Limb (tissue), 2 donors: ENCODE measurements around the gene PDE6H.

Source experiments
- DNase-seq, 2 donors: peaks; one replicate each; pipeline ENCODE4 v3.0.0-alpha.2; 2016; ENCODE audit errors: extremely low spot score in 2 of 2

The PDE6H gene

GRCh38 chr12:14974633-14975032, 1.8 kb downstream of the PDE6H start:
- no peak for DNase-seq

DNA sequence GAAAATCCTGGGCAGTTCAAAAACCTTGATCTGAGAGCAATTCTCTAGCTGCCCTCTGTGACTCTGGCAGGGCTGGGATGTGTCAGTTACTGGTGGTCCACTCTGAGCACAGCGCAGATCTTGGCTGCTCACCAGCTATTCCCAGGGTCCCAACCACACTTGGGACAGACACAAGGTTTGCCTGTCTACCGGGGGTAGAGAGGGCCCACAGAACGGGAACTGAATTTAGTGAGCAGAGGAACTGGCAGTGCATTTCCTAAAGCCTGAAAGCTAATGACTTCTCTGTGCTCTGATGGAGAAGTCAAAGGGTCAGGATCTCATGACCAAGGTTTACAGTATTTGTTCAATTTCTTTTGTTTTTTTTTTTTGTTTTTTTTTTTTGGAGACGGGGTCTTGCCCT, 2.6 kb downstream of the PDE6H start:
- DNase-seq = no peak

DNA sequence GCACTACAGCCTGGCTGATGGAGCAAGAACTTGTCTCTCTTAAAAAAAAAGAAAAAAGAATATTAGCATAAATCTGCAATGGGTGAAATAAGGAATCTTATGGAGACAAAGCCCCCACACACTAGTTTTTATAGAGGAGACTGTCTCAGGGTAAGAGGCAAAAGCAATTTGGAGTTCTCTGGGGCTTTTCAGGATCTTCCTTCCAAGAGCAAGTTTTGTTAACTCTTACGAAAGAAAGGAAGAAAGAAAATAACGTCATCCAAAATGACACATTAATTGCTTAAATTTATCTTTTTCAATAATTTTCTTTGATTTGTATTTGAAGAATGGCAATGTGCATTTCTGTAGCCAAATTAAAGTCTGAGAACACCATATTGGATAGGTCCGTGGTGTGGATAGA, 3.8 kb downstream of the PDE6H start:
- no peak for DNase-seq

- no peak for DNase-seq
These were observed 6.6 kb downstream of the PDE6H start for GRCh38 chr12:14979468-14979867.

GRCh38 chr12:14981049-14981448, 8.2 kb downstream of the PDE6H start:
- DNase-seq = no peak

DNA sequence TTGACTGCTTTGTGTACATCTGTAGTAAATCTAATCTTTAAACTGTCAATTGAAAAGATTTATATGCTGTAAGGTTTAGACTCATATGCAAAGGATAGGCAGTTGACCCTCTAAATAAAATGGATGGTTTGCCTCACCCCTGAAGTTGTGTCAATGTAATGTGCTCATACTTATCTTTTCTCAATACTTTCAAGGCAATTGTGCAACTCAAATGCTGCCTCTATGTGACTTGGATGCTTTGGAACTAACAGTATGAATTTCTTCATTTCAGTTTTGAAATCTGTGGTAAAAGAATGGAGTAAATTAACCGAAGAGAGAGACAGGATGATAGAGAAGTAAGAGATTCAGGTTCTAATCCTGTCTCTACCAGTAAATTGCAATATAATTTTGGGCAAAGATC, 9.7 kb downstream of the PDE6H start:
- no peak for DNase-seq

GRCh38 chr12:14982991-14983390, 10.1 kb downstream of the PDE6H start:
- no peak for DNase-seq

DNA sequence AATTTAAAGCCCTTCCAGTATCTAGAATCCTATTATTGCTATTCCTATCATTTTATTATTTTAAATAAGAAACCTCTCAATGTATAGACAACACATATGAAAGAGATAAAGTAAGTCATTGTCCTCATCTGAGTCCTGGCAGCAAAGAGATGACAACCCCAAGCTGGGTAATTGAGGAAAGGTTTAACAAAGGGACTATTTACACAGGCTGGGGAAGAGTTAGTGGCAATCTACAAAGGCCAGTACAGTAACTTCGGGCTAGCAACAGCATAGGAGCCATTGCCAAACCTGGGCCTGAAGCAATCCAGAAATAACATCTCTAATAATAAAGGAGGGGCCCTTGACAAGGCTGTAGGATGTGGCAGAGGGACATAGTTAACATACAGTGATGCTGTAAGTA, 11.2 kb downstream of the PDE6H start:
- DNase-seq = no peak

DNA sequence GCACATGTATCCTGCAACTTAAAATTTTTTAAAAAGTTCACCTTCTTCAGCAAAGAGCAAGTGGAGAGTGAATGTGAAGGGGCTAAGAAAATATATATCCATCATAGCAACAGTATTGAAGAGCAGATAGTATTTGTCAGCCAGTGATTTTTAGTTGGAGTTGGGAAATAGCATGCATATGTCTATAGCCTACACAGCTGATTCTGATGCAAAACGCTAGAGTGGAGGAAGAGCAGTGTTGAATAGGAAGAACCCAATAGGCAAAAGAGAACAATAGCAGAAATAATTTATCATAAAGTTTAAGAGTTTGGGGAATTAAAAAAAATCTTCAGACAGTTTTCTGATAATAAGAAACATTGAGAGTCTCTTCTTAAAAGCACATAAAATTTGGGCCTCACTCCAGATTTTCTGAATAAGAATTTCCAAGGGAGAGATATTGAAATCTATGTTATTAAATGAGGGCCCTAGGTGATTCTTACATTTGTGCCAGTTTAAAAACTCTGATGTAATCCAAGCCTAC, 12.0 kb downstream of the PDE6H start:
- no peak for DNase-seq

- no peak for DNase-seq
These were observed 13.6 kb downstream of the PDE6H start for GRCh38 chr12:14986449-14986848.

DNA sequence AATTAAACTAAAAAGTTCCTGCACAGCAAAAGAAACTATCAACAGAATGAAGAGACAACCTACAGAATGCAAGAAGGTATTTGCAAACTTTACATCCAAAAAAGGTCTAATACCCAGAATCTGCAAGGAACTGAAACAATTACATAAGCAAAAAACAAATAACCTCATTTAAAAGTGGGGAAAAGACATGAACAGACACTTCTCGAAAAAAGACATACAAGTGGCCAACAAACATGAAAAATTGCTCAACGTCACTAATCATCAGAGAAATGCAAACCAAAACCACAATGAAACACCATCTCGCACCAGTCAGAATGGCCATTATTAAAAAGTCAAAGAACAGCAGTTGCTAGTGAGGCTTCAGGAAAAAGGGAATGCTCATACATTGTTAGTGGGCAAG, 15.2 kb downstream of the PDE6H start:
- DNase-seq = no peak

DNA sequence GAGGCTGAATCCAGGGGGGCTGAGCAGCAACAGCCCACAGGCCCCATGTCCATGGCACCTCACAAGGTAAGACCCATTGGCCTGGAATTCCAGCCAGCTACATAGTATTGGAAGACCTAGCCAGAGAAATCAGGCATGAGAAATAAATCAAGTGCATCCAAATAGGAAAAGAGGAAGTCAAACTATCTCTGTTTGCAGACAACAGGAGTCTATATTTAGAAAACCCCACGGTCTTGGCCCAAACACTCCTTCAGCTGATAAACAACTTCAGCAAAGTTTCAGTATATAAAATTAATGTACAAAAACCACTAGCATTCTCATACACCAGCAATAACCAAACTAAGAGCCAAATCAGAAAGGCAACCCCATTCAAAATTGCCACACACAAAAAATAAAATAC, 16.9 kb downstream of the PDE6H start:
- DNase-seq = no peak

DNA sequence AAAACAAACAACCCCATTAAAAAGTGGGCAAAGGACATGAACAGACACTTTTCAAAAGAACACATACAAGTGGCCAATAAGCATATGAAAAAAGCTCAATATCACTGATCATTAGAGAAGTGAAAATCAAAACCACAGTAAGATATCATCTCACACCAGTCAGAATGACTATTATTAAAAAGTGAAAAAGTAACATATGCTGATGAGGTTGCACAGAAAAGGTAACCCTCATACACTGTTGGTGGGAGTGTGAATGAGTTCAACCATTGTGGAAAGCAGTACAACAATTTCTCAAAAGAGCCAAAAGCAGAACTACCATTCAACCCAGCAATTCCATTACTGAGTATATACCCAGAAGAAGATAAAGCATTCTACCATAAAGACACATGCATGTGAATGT, 18.2 kb downstream of the PDE6H start:
- DNase-seq = no peak

- no peak for DNase-seq
These were observed 19.8 kb downstream of the PDE6H start for GRCh38 chr12:14992673-14993072.

DNA sequence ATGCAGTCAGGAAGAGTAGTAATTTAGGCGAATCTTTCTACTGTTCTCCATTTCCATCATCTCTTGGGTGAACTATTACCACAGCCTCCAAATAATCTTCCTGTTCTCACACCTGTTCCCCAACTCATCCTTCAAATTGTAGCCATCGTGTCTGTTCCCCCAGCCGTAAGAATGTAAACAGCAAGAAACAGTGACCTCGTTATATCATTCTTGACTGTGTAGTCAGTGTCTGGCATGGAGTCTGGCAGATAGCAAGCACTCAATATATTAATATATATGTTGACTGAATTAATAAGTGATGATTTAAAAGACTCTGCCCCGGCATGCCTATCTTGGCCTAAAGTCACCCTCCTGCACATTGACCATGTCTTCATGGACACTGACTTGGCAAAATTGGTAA, 20.3 kb downstream of the PDE6H start:
- DNase-seq = no peak

DNA sequence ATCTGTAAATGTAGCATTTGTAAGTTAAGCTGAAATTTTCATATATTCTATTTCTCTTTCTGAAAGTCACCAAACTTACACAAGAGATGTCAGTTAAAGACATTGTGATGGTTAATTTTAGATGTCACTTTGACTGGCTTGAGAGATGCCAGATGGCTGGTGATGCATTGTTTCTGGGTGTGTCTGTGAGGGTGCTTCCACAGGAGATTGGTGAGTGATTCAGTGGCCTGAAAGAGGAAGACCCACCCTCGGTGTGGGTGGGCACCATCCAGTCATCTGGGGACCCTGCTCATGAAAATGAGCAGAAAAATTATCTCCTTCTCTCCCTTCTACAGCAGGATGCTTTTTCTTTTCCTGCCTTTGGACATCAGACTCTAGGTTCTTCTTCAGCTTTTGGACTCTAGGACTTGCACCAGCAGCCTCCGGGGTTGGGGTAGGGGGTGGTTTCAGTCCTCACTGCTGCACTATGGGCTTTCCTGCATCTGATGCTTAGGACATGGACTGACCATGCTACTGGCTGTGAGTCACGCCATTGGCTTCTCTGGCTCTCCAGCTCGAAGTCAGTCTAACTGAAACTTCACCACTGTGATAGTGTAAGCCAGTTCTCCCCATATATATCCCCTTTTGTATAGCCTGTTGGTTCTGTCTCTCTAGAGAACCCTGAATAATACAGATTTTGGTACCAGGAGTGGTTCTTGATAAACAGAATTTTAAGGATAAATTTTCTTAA, 20.9 kb downstream of the PDE6H start:
- no peak for DNase-seq

GRCh38 chr12:14994610-14995009, 21.8 kb downstream of the PDE6H start:
- no peak for DNase-seq

DNA sequence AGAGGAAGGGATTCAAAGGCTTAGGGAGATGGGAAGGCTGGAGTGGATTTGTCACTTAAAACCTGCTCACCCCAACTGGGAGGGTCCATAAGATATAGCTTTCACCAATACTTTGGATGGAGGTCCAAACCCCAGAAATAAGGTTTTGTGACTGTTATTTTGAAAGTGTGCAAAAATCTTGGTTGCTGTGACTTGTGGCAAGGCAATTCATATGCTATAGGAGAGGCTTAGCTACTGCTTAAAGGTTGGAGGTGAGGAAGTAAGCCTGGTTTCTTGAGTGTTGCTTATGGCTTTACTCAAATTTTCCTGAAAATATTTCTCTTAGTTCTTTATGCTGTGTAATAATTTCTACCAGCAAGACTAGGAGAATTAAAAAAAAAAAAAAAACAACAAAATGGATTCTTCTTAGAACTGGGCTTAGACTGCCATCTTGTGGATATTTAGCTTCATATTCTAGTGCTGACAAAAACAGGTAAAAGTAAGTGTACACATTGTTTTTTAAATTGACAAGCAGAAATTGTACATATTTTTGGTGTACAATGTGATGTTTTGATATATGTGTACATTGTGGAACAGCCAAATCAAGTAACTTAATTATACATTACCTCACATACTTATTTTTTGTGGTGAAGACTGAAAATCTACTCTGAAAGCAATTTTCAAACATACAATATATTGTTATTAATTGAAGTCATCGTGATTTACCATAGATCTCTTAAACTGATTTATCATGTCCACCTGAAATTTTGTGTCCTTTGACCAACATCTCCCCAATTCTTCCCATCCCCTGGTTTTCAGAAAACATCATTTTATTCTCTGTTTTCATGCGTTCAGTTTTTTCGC, 23.0 kb downstream of the PDE6H start:
- peak in 1 of 2 donors; percentile 64 for DNase-seq

DNA sequence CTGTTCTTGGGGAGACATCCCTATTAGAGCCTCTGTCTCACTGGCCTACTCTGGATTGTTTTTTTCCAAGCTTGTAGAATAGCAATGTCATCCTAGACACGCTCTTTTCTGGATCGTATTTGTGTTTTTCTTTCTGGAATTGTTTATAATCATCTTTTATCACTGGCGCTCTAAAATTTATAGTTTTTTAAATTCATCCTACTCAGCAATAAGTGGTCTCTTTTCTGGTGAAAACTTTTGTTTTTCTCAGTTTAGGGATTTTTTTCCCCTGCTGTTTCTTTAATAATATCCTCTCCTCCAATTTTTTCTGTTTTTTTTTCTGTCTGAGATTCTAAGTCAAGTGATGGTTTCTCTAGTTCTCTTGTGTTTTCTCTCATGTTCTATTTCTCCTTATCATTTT, 25.2 kb downstream of the PDE6H start:
- no peak for DNase-seq

GRCh38 chr12:14999021-14999694, 26.3 kb downstream of the PDE6H start:
- peak; percentile 39 to 54 for DNase-seq

- DNase-seq = no peak
These were observed 27.0 kb downstream of the PDE6H start for GRCh38 chr12:14999695-15000365.

DNA sequence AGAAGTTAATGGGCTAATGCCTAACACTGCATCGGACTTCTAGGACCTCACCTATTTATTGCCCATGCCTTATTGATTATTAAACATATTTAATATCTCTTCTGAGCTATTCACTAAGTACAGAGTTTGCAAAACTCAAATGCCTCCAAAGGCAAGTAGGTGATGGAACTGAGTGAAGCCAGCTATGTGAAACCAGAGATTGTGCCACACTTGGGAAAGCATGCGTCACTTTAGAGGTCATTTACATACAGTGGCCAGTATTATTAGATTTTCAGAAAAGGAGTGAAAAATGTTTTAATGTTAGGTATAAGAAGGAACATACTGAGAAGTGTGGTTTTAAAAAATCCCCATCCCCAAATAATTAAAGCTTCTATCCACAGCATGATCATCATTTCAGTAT, 27.7 kb downstream of the PDE6H start:
- DNase-seq = no peak
